ENCODE measurements around the gene MC1R.

The MC1R gene

DNA sequence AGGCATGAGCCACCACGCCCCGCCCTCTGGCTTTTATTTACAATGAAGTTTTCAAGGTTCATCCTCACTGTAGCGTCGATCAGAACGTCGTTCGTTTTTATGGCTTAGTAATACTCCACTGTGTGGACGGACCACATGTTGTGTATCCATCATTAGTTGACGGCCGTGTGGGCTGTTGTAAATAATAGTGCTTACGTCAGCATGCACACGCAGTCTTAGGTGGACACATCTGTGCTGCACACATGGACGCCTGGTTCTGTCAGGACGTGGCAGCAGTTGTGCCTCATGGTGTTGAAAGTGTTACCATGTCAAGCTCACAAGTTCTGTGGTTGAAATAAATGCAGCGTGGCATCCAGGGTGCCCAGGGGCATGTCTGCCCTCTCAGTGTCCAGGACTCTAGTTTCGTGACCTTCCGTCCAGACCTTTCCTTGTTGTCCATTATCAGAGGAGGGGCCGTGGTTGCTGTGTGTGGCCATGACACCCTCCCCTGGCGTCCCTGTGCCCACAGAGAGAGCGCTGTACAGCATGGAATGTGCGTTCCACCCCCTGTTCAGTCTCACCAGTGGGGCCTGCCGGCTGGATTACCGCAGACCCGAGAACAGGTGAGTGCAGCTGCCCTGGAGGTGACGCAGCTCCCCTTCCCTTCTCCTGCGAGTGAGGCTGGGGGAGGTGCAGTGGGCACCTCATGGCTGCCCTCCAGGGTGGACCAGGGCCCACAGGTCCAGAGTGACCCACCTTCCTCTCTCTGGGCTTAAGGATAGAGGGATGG lies 23.0 kb upstream of the MC1R start:
- no peak for DNase-seq (ENCODE audit: low read depth in 2 of 2, low spot score in 1 of 2)

DNA sequence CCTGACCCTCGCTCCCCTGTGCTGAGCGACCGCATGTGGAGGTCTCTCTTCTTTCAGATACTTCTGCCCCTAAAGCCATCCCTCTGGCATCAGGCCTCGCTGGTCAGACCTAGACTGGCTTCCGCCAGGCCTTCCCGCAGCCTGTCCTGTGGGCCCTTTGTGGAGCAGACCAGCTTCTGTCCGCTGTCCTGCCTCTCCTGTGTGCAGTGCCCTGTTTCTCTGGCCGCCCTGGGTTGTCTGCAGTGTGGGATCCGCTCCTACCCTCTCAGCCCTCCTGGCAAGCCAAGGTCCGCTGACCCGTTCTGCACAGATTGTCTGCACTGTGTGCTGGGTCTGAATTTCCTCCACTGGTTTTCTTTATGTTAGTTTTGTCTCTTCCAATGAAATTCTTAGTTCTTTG lies 21.5 kb upstream of the MC1R start:
- no peak for DNase-seq (ENCODE audit: low read depth in 2 of 2, low spot score in 1 of 2)

DNA sequence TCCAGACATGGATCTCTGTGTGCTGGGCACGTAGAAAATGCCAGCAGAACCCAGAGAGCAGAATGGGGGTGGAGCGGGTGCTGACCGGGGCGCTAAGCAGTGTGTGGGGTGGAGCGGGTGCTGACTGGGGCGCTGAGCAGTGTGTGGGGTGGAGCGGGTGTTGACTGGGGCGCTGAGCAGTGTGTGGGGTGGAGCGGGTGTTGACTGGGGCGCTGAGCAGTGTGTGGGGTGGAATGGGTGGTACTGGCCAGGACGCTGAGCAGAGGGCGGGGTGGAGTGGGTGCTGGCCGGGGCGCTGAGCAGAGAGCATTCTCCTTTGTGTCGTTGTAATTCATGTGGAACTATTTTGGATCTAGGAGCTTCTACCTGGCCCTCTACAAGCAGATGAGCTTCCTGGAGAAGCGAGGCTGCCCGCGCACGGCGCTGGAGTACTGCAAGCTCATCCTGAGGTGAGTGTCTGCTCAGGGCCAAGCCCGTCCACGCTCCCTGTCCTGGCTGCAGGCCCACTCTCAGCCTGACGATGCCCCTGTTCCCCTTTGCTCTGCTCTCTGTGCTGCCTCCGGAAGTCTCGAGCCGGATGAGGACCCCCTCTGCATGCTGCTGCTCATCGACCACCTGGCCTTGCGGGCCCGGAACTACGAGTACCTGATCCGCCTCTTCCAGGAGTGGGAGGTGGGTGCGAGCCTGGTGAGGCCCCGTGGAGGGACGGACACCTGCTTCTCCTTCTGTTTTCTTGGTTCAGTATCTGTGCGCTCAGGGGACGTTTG lies 20.3 kb upstream of the MC1R start:
- no peak for DNase-seq (ENCODE audit: low read depth in 2 of 2, low spot score in 1 of 2)

DNA sequence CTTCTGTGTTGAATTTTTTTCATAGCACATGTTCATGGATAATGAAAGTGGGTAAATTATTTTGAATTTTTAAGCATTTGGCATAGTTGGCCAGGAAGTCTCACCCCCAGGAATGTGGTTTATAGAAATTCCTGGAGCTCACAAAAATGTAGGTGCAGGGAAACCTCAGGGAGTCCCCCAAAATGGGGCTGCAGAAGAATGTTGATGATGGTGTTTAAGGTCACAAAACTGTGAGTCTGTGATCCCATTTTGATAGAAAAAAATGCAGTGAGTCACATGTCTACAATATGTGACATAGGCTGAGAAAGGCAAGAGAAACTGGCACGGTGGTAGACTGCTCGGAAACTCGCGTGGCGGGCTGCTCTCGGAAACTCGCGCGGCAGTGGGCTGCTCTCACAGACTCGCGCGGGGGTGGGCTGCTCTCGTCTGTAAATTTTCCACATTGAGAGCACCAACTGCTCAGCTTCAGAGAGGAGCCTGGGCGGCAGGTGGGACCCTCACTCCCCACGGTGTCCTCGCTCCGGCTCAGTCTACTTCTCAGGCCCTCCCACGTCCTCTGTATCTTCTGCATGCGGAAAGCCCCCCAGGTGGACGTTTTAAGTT lies 18.7 kb upstream of the MC1R start:
- DNase-seq (ENCODE audit: low read depth in 2 of 2, low spot score in 1 of 2), result no peak

DNA sequence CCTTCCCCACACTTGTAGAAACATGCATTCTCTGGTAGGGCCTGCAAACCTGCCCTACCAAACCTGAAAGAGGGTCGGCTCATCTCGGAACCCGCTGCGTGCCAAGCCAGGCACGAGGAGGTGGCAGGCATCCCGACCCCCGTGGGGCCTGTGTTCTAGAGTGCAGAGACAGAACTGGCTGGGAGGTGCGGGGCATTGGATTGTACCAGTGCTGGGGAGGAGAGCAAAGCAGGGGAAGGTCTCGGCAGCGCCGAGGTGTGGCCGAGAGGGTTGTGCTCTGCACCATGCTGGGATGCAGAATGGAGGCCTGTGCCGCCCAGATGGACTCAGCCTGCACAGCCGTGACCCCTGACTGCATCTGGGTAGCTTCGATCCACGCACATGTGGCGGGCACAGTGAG lies 17.8 kb upstream of the MC1R start:
- no peak for DNase-seq (ENCODE audit: low read depth in 2 of 2, low spot score in 1 of 2)

DNA sequence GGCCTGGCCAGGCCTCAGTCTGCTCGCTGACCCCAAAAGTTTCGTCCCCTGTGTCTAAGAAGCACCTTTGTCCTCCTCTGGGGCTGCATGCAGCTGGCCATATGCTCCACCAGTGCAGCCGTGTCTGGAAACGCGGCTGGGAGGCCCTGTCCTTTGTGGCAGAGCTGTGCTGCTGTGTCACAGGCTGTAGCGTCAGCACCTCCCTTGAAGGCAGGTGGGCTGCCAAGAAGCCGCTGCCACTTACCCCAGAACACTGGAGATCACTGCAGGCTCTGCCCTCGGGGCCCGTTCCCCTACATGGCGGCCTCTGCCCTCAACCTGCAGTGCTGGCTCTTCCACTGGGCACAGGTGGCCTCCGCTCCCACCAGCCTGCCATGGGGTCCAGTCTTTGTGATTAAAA lies 15.7 kb upstream of the MC1R start:
- no peak for DNase-seq (ENCODE audit: low read depth in 2 of 2, low spot score in 1 of 2)

DNA sequence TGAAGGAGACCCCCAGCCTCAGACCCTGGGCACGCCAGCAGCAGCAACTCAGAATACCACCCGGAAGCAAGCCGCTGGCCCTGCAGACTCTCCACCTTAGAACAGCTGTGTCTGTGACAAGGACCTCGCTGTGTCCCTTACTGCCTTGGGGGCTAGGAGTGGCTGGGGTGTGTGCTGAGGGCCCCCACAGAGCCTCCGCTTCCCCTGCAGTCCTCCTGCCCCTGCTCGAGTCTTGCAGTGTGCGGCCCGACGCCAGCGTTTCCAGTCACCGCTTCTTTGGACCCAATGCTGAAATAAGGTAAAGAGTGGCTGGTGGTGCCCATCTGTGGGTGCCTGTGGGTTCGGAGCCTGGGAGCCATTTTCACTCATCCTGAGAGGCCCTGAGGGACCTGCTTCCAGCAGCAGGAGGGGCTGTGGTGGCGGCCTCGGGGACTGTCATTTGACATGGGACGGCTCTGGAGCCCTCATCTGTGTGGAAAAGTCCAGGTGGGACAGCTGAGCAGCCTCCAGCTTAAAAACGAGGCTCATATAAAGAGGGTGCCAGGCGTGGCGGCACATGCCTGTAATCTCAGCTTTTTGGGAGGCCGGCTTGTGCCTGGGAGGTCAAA lies 14.7 kb upstream of the MC1R start:
- no peak for DNase-seq (ENCODE audit: low read depth in 2 of 2, low spot score in 1 of 2)

DNA sequence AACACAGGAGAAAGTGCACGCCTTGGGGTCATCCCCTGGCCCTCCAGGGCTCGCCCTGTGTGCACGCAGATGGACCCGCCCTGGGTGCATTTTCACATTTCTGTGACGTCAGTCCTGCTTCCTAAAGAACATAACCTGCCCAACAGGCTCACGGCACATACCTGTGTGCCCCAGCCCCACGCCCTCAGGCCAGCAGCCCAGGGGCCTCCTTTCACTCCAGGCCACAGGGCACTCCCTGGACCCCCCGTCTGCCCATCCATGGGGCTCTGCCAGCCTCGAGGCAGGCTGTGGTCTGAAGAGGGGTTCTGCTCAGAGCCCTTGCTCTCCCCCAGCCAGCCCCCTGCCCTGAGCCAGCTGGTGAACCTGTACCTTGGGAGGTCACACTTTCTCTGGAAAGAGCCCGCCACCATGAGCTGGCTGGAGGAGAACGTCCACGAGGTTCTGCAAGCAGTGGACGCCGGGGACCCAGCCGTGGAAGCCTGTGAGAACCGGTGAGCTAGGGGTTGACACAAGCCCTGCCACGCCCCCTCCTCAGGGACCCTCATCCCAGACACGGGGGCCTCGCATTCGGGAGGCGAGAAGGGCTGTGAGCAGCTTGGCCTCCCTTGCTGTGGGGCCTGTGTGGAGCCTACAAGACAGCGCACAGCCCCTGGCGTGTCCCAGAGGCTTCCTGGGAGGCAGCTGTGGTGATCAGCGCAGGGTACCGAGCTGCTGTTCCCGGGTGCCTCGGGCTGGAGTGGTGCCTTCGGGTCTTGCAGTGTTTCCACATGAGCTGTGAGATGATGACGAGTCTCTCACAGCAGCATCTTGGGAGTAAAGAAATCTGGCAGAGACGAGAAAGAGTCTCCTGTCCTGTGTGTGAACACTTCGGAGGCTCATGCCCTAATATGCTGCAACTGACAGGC lies 13.8 kb upstream of the MC1R start:
- DNase-seq (ENCODE audit: low read depth in 2 of 2, low spot score in 1 of 2), result no peak

DNA sequence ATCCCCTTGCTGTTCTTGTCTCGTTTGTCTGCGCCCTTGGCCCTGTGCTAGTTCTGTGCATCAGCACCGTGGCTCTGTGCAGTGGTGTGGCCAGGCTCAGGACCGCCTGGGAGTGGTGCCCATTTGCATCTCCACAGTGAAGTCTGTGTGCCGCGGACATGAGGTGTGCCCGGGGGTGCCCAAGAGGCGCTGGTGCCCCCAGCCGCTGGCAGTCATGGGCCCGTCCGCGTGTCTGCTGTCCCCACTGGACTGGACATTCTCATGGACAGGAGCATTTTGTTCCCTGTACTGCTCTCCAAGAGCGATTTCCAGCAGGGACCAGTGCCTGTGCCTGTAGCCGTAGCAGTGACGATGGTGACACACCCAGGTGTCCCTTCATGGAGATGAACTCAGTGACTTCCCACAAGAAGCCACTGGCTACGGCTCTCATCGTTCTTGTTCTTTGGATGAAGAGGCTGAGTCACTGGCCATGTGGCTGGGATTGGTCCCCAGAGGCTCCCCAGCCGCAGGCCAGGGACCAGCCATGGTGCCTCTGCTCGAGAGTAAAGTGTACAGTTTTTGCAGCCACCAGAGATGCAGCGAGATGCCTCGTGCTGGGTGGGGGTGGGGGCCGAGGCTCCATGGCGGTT lies 13.0 kb upstream of the MC1R start:
- DNase-seq (ENCODE audit: low read depth in 2 of 2, low spot score in 1 of 2), result no peak

DNA sequence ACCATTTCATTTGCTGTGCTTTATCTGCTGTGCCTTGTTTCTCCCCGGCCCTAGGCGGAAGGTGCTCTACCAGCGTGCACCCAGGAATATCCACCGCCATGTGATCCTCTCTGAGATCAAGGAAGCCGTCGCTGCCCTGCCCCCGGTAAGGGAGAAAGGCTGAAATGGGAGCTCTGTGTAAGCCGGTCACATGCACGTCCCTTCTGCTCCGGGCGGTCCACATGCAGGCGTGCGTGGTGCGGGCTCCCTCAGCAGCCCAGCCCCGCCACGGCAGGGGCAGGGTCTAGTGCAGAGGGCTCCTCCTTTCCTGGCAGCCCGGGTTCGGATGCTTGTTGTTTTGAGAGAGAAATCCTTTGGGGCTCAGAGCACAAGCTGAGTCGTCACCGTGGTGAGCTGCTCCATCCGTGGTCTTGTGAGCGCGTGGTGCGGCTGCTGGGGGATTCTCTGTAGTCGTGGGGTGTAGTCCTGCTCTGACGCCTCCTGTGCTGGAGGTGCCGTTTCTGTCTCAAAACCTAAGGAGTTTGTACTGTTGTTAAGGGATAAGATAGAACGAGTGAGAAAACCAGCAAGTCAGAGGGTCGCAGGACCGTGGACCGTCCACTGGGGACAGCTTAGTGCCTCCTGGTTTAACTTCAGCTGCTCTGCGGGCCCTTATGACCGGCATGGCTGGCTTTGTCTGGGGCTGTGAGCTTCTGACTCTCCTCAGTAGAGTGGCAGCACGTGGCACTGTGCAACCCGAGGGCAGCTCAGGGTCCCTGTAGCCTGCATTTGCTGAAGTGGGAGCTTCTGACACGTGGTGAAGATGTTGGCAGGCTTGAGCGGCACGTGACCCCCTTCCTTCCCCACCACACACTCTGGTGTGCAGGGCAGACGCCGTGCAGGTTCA lies 12.3 kb upstream of the MC1R start:
- DNase-seq (ENCODE audit: low read depth in 2 of 2, low spot score in 1 of 2), result no peak

DNA sequence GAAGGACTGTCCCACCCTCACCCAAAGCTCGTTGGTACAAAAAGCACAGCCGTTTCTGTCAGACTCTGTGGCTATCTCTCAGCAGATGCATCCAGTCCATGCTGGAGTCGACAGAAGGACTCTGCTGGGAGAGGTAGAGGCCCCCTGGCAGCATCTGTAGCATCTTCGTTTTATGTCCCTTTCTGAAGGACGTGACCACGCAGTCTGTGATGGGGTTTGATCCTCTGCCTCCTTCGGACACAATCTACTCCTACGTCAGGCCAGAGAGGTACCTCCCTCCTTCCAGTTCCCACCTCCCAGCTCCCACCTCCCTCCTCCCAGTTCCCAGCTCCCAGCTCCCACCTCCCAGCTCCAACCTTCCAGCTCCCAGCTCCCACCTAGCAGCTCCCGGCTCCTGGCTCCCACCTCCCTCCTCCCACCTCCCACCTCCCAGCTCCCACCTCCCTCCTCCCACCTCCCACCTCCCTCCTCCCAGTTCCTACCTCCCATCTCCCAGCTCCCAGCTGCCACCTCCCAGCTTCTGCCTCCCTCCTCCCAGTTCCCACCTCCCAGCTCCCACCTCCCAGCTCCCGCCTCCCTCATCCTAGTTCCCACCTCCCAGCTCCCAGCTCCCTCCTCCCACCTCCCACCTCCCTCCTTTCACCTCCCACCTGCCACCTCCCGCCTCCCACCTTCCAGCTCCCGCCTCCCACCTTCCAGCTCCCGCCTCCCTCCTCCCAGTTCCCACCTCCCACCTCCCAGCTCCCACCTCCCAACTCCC lies 11.4 kb upstream of the MC1R start:
- DNase-seq (ENCODE audit: low read depth in 2 of 2, low spot score in 1 of 2), result no peak

DNA sequence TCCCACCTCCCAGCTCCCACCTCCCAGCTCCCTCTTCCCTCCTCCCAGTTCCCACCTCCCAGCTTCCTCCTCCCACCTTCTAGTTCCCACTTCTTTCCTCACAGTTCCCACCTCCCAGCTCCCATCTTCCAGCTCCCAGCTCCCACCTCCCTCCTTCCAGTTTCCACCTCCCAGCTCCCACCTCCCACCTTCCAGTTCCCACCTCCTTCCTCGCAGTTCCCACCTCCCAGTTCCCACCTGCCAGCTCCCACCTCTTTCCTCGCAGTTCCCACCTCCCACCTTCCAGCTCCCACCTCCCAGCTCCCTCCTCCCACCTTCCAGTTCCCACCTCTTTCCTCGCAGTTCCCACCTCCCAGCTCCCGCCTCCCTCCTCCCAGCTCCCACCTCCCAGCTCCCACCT lies 10.4 kb upstream of the MC1R start:
- no peak for DNase-seq (ENCODE audit: low read depth in 2 of 2, low spot score in 1 of 2)

DNA sequence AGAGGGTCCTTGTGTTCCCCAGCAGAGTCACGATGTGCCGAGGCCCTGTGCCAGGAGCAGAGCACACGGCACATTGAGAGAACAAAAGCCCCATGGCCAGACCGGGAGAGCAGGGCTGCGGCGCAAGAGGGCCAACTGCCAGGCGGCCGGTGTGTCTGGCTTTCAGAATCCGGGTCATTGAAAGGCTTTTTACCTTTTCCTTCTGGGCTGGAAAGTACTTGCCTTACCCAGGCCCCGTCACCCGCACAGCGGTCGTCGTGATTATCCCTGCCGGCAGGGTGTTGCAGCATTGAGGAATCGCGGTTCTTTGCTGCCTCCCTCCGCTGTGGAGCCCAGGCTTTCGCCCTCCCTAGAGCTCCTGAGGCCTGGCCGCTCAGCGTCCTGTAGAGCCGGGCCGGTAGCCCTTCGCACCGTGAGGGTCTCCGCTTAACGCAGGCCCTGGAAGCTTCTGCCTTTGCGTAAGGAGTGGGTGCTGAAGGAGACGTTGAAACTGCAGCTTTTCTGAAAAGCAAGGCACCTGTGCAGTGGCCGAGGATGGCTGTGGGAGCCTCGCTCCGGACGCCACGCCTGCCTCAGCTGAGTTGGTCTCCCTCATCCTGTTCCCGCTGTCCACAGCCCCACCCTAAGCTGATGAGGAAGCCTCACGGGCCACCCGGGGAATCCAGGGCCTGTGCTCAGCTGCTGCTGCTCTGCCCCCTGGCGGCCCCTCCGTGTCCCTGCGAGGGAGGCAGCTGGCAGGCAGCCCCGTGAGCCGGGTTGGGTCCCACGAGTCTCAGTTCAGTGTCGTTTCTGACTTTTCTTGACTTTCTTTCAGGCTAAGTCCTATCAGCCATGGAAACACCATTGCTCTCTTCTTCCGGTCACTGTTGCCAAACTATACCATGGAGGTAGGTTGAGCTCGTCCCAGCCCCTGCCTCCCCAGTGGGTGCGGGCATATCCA lies 8.6 kb upstream of the MC1R start:
- peak in 1 of 2 donors; percentile 28 for DNase-seq (ENCODE audit: low read depth in 2 of 2, low spot score in 1 of 2)

DNA sequence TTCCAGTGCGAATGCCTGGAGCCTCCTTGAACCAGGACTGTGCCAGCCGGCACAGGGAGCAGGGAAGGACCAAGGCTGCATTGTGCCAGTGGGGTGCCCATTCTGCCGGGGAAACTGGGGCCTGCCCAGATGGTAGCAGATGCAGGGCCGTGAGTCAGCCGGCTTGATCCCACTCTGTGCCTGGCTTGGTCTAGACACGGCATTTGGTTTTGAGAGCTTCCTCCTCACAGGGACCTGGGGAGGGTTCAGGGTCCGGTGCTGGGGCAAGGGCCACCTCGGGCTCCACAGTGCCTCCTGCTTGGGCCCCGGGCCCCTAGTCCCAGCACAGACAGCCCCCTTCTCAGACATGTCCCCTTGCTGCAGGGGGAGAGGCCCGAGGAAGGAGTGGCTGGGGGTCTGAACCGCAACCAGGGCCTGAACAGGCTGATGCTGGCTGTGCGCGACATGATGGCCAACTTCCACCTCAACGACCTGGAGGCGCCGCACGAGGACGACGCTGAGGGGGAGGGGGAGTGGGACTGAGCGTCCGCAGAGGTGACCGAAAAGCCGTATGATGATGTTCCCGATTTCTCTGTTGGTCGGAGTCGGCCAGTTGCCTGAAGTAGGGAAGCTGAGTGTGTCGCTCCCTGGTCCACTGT lies 7.8 kb upstream of the MC1R start:
- DNase-seq (ENCODE audit: low read depth in 2 of 2, low spot score in 1 of 2), result no peak

DNA sequence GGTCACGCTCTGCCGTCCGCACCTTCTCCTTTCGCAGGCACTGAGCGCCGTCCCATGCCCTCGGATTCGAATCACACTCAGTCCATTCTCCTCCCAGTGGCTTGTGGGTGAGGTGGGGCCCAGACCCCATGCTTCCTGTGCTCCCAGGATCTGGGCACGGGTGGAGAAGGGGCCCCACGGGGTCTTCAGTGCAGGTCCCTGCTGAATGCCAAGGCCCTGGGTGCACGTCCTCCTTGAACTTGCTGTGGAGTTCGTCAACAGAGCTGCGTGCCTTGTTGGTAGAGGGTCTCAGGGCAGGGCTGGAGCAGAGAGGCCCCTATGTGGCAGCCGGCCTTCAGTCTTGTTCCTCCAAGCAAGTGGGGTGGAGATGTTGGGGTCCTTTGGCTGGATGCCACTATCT lies 7.3 kb upstream of the MC1R start:
- DNase-seq (ENCODE audit: low read depth in 2 of 2, low spot score in 1 of 2), result no peak

DNA sequence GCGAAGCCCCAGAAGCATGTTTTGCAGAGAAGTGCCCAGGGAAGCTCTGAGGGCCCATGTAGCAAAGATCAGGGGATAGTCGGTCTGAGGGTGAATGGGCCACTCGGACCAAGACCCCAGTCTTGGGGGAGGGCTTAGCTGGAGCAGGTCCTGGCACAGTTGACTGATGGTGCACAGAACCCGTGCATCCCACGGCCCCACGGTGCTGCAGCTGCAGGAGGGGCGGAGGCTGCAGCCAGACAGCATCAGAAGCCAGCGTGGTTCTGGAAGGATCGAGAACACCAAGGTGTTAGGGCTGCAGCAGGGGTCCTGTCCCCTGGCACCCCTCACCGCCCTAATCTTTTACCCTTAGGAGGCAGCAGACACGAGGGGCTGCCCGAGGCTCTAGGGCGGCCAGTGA lies 6.5 kb upstream of the MC1R start:
- no peak for DNase-seq (ENCODE audit: low read depth in 2 of 2, low spot score in 1 of 2)

DNA sequence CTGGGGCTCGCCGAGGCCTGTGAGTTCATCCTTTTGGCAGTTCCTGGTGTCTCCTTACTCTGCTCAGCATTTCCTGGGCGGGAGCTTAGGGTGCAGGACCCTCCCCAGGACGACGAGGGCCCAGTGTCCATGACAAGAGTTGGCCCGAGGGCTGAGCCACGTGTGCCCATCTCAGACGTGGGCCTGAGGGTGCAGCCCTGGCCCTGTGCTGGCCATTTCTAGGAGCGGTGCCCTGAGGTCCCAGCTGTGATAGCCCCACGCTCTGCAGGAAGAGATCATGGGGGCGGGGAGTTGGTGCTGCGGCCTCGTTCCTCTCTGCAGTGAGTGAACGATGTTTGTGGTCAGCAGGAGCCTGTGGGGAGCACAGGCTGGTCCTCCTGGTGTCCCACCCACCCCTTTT lies 6.0 kb upstream of the MC1R start:
- DNase-seq (ENCODE audit: low read depth in 2 of 2, low spot score in 1 of 2), result no peak
